Vagina (tissue), 2 donors: Measurements from ENCODE around the gene RALGDS. TPM values are rescaled to one million over a fixed set of nuclear protein-coding genes. Genes with fewer than 3 reads are reported as not detected.

Experiments
- DNase-seq, 2 donors: peaks; one replicate each; pipeline ENCODE4 v3.0.0-alpha.2; 2017; ENCODE audit errors: extremely low spot score in 2 of 2
- H3K27ac ChIP-seq: fragments of 200-600 bp; sonication (generic); one replicate; pipeline ENCODE4 v1.5.1; 2019
- H3K27me3 ChIP-seq: fragments of 200-600 bp; sonication (generic); one replicate; pipeline ENCODE4 v1.5.1; 2019
- H3K36me3 ChIP-seq, 2 donors: fragments of 200-600 bp; sonication (generic); one replicate each; pipeline ENCODE4 v1.5.1; 2017 to 2019
- H3K4me1 ChIP-seq: fragments of 200-600 bp; sonication (generic); one replicate; pipeline ENCODE4 v1.5.1; 2019
- H3K4me3 ChIP-seq, 2 donors: fragments of 200-600 bp; sonication (generic); 1 replicate in 1 of 2; 2 replicates in 1 of 2; pipeline ENCODE4 v1.5.1; 2016 to 2019
- H3K9me3 ChIP-seq: fragments of 200-600 bp; sonication (generic); one replicate; pipeline ENCODE4 v1.5.1; 2019
- POLR2A ChIP-seq, 2 donors: fragments of 450-650 bp; IDR thresholded peaks; one replicate each; pipeline ENCODE4 v1.6.1; 2017; ENCODE audit warnings: antibody characterized with exemption in 2 of 2, mild to moderate bottlenecking in 2 of 2, moderate library complexity in 2 of 2
- POLR2AphosphoS5 ChIP-seq, 2 donors: sonication (generic); formaldehyde crosslinking; IDR thresholded peaks; one replicate each; pipeline ENCODE4 v1.9.0; 2017; ENCODE audit warnings: antibody characterized with exemption in 2 of 2, mild to moderate bottlenecking in 2 of 2, low read depth in 1 of 2; ENCODE audit not compliant: insufficient read depth in 1 of 2
- intact Hi-C: fragments of 100-400 bp; cut with DNase I; formaldehyde crosslinking; loops from one replicate; pipeline ENCODE4 v1.15.1; 2023
- total RNA-seq: library from RNA; depleted of rRNA; stranded (reverse); fragments of >200 nt; gene quantifications from one replicate; pipeline ENCODE4 v1.2.3, GENCODE V29; 2016
- TF ChIP-seq, protein P1 (sequence below), 3 experiments: fragments of 450-650 bp in 2 of 3; fragments of 200-600 bp in 1 of 3; sonication (generic) in 1 of 3; IDR thresholded peaks; one replicate each; pipeline ENCODE4 v1.5.1; 2017 to 2019; ENCODE audit warnings: antibody characterized with exemption in 3 of 3, mild to moderate bottlenecking in 2 of 3, moderate library complexity in 2 of 3

The RALGDS gene
- total RNA-seq, 1 donor from 2014 or later = 85.0 TPM

DNA sequence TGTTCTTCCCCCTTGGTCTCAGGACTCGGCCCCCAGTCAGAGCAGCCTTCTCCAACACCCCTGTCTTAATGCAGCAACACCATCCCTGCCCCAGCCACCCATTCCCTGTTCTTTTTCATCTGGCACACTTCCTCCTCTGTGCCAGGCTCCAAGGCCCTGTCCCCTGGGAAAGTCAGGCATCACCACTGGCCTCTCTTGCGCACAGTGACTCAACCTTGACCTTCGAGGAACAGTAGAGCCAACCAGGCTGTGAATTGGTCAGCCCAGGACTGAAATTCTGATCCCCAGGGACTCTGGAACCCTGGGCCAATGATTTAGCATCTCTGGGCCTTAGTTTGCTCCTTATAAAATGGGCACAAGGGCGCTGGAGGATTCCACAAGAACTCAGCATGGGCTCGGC lies 10.5 kb upstream of the RALGDS start:
- DNase-seq = no peak
- peak overlapping the region; percentile 85 for H3K27ac ChIP-seq
- H3K27me3 ChIP-seq = no peaks in the 10 kb centered on the region
- H3K9me3 ChIP-seq = no peaks in the 10 kb centered on the region
- intact Hi-C loops = no loop called here
- TF ChIP-seq POLR2A (IDR thresholded peaks at IDR 0.05) (no peak), POLR2AphosphoS5 (IDR thresholded peaks at IDR 0.05; ENCODE audit: insufficient read depth in 1 of 2, low read depth in 1 of 2) (no peak)
- TF ChIP-seq, protein P1, sequence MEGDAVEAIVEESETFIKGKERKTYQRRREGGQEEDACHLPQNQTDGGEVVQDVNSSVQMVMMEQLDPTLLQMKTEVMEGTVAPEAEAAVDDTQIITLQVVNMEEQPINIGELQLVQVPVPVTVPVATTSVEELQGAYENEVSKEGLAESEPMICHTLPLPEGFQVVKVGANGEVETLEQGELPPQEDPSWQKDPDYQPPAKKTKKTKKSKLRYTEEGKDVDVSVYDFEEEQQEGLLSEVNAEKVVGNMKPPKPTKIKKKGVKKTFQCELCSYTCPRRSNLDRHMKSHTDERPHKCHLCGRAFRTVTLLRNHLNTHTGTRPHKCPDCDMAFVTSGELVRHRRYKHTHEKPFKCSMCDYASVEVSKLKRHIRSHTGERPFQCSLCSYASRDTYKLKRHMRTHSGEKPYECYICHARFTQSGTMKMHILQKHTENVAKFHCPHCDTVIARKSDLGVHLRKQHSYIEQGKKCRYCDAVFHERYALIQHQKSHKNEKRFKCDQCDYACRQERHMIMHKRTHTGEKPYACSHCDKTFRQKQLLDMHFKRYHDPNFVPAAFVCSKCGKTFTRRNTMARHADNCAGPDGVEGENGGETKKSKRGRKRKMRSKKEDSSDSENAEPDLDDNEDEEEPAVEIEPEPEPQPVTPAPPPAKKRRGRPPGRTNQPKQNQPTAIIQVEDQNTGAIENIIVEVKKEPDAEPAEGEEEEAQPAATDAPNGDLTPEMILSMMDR (IDR thresholded peaks at IDR 0.05) = no peak
- no peak overlapping the region for H3K4me3 ChIP-seq
- no peaks in the 10 kb centered on the region for H3K36me3 ChIP-seq
- peaks cover 77% of the 10 kb centered on the region for H3K4me1 ChIP-seq

DNA sequence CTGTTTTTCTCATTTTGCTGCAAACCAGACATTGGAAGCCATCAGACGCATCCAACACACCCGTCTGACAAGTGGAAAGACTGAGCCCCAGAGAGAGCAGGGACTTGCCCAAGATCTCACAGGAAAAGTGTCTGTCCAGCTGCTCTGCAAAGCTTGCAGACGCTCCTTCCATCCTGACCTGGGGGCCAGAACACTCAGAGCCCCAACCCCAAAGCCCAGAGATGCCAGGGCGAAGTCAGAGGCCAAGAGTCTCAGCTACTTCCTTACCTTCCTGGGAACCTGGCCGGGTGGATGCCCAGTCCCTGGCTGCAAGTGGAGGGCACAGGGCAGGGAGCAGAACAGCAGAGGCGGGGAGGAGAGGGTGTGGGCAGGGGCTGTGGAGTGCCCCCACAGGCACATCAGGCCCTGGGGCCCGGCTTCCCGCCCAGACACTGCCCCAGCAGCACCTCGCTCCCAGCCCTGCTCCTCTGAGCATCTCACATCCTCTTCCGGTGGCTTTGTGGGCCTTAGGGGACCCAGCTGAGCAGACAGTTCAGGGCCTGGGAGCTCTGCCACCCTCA lies 9.7 kb upstream of the RALGDS start:
- no peak for DNase-seq
- Histone ChIP-seq H3K4me1 (peaks cover 77% of the 10 kb centered on the region), H3K27me3 (no peaks in the 10 kb centered on the region)

DNA sequence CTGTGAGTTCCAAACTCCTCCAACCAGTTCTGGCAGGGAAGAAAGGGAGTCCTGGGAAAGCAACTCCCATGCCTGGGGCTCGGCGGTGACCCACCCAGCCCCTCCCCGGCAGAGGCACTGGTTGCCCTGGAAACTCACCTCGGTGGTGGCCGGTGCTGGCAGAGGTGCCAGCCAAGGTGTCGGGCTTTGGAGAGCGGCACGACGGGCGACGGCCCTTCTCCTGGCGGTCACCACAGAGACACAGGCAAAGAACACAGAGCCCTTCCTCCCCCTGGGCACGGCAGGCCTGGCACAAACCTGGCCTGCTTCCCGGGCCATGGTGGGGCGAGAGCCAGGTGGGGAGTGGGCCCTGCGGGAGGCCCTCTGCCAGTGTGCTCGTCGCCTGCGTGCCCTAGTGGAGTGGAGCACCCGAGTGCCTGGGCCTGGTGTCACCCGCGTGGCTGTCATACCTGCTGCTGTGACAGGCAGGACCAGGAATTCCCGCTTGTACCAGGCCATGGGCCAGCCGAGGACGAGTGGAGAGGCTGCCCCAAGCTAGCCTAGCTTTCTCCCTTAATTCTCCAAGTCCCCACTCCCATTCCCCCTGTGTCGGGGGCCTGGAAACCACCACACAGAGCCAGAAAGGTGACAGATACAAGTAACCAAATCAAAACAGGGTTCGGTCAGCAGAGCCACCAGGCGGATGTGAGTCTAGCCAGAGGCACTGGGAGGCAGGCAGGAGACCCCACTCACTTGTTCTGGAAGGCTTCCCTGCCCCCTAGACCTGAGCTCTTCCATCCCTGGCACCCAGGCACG lies 8.2 kb upstream of the RALGDS start:
- H3K4me3 ChIP-seq = peak overlapping the region in 1 of 2 donors; percentile 7

More for the DNA sequence above, 9.7 kb upstream of the RALGDS start:
- Histone ChIP-seq H3K4me3 (no peak overlapping the region), H3K36me3 (no peaks in the 10 kb centered on the region), H3K27ac (peak overlapping the region; percentile 85), H3K9me3 (no peaks in the 10 kb centered on the region)
- intact Hi-C loops = no loop called here
- TF ChIP-seq POLR2A (IDR thresholded peaks at IDR 0.05) (no peak), POLR2AphosphoS5 (IDR thresholded peaks at IDR 0.05; ENCODE audit: insufficient read depth in 1 of 2, low read depth in 1 of 2) (peak in 1 of 2 donors; percentile 18)
- TF ChIP-seq, protein P1 (IDR thresholded peaks at IDR 0.05) = no peak

DNA sequence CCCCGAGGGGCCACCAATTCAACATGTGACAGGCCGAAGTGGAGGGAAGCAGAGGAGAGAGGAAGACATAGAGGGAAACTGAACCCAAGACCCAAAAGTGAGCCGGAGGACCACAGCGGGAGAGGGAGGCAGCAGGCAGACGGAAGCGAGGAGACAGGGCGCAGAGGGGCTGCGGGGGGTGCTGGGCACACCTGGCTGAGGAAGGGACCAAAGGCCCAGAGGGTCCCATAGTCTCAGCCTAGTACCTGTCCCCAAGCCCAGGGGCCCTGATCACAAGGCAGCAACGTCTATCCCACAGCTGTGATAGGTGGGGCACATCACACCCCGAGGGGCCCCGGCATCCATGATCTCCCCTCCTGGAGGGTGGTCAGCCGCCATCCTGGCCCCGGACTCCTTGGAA lies 7.1 kb upstream of the RALGDS start:
- H3K4me3 ChIP-seq = no peak overlapping the region
- H3K27me3 ChIP-seq = no peaks in the 10 kb centered on the region
- peaks cover 67% of the 10 kb centered on the region for H3K4me1 ChIP-seq
- H3K27ac ChIP-seq = peak overlapping the region; percentile 77
- H3K36me3 ChIP-seq = no peaks in the 10 kb centered on the region
- H3K9me3 ChIP-seq = no peaks in the 10 kb centered on the region
- no peak for DNase-seq
- no peak for TF ChIP-seq POLR2A (IDR thresholded peaks at IDR 0.05)
- no peak for TF ChIP-seq POLR2AphosphoS5 (IDR thresholded peaks at IDR 0.05; ENCODE audit: insufficient read depth in 1 of 2, low read depth in 1 of 2)
- TF ChIP-seq, protein P1 (IDR thresholded peaks at IDR 0.05) = no peak
- intact Hi-C loops = no loop called here

More for the DNA sequence above, 8.2 kb upstream of the RALGDS start:
- Histone ChIP-seq H3K36me3 (no peaks in the 10 kb centered on the region), H3K4me1 (peaks cover 74% of the 10 kb centered on the region), H3K27me3 (no peaks in the 10 kb centered on the region), H3K27ac (peak overlapping the region; percentile 77), H3K9me3 (no peaks in the 10 kb centered on the region)
- DNase-seq = no peak
- intact Hi-C loops = no loop called here
- TF ChIP-seq POLR2A (IDR thresholded peaks at IDR 0.05) (no peak), POLR2AphosphoS5 (IDR thresholded peaks at IDR 0.05; ENCODE audit: insufficient read depth in 1 of 2, low read depth in 1 of 2) (no peak)
- TF ChIP-seq, protein P1 (IDR thresholded peaks at IDR 0.05) = no peak
